Stimulated activated CD4-positive, alpha-beta T cell treated with anti-CD3 and anti-CD28 coated beads, Interleukin-4, amount 100 ng/mL, for 48 hours (primary cell): ENCODE measurements around the gene KCNJ16.

Experiments used
- DNase-seq, 2 donors: peaks; one replicate each; pipeline ENCODE4 v3.0.0-alpha.2; 2020; ENCODE audit warnings: low read depth in 2 of 2

The KCNJ16 gene

GRCh38 chr17:70070305-70071027 is 4.6 kb upstream of the KCNJ16 start:
- no peak for DNase-seq

GRCh38 chr17:70071127-70071526 is 3.9 kb upstream of the KCNJ16 start:
- DNase-seq = no peak

- DNase-seq = no peak
Observed at GRCh38 chr17:70071620-70072019, 3.4 kb upstream of the KCNJ16 start.

DNA sequence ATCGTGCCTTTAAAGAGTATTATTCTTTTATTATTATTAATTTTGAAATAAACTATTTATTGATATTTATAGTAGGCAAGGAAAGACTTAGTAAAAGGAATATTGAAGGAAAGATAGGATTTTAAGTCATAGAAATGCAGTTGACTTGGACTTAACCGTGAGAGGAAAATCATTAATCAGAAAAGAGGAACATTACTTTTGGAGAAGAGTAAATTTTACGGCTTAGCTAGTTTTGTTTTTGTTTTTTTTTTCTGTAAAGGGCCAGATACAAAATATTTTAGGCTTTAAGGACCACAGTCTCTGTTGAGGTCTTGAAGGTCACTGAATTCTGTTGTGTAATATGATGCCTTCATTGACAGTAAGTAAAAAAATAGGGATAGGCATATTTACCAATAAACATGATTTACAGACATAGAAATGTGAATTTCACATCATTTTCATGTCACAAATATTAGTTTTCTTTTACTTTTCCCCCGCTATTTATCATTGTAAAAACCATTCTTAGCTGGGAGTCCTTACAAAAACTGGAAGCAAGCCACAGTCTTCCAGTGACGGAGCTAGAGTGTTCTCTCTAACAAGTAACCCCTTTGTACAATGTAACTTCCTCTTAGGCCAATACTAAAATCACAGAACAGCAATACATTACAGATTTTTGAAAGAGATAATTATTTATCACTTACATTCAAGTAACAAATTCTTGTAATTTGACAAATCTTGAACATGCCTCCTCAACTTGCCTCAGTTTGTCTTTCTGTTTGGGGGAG is 2.3 kb upstream of the KCNJ16 start:
- DNase-seq = no peak

GRCh38 chr17:70073310-70073709 is 1.7 kb upstream of the KCNJ16 start:
- no peak for DNase-seq

DNA sequence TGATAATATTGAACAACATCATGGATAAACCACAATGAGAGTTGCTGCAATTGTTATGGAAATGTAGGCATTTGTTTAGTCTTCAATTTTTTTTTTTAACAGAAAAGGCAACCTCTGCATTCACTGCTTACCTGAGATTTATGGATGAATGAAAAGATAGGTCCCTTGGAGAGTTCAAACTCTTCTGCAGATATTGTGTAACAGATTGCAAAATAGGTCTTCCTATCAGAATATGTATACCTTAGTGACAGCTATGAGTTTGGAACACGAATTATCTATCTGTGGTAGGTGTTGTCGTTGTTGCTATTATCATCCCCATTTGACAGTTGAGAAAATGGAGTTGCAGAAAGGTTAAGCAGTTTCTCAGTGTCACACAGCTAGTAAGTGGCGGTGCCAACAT is 1.2 kb upstream of the KCNJ16 start:
- no peak for DNase-seq

DNA sequence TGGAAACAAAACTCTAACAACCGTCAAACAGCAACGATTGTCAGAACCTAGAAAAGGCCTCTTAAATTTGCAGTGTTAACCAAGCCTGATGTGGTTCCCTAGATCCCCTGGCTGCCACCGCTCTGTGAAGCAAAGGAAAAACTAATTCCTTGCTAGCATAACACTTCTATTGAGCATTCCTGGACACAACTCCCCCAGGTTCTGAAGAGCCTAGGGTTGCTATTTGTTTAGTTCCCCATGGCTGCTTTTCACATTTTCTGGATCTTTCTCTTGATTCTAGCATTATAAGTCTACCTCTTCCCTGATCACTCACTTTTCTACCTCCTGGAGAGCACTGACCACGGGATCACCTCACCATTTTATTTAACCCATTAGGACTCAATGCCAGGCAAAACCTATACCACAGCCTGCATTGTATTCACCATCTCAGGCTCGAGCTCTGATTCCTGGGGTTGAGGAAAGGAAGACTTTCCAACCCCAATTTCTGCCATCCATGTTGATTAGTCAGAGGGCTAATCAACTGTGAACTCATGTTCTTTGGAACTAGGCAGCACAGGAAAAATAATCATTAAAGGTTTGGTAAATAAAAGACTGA is 692 bp upstream of the KCNJ16 start:
- DNase-seq = no peak

DNA sequence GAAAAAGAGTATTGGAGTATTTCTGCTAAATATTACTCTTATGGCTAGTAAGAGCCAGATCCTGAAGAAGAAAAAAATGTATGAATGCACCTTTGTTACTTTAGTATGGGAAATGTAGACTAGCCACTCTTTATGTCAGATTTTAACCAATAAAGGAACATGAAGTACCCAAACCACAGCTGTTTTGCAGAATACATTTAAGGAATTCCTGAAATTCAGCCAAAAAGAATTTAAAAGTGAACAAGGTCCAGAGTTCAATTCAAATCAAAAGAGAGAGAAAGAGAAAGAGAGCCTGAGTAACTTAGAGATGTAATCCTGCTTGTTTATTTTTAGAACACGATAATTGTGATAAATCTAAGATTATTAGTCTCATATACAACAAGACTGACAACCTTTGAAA is 1.2 kb downstream of the KCNJ16 start:
- DNase-seq = no peak

DNA sequence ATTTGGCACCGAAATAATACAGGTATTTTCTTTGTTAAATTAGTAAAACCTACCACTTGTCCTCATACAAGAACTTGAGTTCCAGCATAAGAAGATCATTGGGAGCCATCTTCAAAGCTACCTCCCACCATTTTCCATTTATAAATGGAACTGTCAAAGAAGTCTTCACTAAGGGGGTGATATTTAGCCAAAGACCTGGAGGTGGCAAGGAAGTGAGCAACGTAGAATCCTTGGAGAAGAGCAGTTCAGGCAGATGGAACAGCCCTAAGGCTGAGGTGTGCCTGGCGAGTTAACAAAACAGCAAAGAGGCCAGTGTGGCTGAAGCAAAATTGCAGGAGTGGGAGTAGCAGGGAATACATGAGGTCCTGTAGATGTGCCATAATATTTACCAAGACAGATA is 1.8 kb downstream of the KCNJ16 start:
- DNase-seq = no peak

- DNase-seq = no peak
Observed at GRCh38 chr17:70078549-70078948, 3.5 kb downstream of the KCNJ16 start.

GRCh38 chr17:70078994-70079531 is 4.0 kb downstream of the KCNJ16 start:
- no peak for DNase-seq

DNA sequence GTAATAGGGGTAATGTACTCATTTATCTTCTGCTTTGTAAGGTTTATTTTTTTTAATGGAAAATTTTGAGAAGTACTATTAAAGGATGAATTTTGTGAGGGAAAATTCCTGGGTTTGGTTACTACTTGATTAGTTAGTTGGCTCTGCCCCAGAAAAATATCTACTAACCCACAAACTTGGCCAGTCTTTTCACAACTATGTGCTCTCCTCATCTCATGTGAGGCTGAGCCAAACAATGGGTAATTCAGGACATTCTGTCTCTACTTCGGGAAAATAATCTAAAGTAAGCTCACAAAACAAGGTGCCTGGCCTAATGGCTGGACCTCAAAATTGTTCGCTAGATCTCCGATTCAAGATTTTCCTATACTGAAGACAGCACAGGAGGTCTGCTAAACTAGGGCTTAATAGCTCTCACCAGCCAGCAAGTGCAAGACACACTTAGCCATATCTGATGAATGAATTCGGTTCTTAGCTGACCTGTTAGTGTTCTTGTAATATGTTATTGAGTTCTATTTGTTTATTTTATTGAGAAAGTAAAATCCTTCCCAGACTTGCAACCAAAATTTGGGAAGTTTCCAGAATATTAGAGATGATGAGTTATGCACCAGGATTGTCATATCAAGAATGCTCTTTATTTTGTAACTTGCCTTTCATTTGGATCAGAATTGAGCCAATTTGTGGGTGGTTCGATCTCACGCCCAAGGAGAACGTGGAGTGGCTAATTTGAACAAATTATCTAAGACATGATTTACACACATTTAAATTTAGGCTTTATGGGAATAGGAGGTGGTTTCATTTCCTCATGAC is 5.7 kb downstream of the KCNJ16 start:
- no peak for DNase-seq

- DNase-seq = no peak
Observed at GRCh38 chr17:70081885-70082284, 6.9 kb downstream of the KCNJ16 start.

- no peak for DNase-seq
Observed at GRCh38 chr17:70084476-70084875, 9.5 kb downstream of the KCNJ16 start.

DNA sequence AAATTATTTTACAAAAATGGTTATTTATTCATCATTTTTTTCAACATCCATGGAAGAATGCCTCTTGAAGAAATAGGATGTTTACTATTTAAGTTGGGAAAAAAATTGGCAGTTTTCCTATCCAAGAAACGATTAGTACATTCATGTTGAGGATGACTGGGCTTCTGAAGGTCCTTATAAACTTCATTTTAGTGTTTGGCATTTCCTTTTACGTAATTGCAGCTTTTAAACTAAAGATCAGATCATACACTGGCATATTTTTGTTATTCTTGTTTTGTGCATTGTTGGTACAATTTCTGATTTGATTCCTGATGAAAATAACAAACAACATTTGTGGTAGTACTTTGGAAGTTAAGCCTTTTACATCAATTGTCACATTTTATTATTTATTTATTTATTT is 11.5 kb downstream of the KCNJ16 start:
- DNase-seq = no peak

DNA sequence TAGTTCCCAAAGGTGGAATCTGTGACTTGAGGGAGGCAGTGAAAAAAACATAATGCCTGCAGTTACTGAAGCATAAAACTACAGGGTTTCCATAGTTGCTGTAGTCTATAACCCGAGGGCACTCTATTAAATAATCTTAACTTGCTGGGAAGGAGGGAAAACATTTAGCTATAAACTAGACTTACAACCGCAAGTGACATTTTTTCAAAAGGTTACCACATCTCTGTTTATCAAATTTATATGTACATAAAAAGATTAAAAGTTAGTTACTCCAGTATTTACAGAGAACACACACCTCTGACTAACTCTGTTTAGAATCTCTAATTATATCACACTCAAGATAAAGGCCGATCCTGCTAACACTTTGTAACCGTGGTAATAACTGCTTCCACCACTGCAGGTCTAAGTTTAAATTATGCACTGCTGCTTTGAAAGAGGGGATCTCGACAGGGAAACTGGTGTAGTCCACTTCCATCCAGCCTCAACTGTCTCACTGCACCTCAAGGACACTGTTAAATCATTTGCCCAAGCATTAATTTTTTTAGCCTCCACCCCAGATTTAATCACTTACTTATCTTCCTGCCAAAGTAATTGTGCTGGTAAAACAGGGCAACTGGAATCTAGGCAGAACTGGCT is 14.6 kb downstream of the KCNJ16 start:
- no peak for DNase-seq

GRCh38 chr17:70091005-70091568 is 16.1 kb downstream of the KCNJ16 start:
- no peak for DNase-seq

- DNase-seq = no peak
Observed at GRCh38 chr17:70091696-70092095, 16.7 kb downstream of the KCNJ16 start.

GRCh38 chr17:70093163-70093562 is 18.1 kb downstream of the KCNJ16 start:
- no peak for DNase-seq

DNA sequence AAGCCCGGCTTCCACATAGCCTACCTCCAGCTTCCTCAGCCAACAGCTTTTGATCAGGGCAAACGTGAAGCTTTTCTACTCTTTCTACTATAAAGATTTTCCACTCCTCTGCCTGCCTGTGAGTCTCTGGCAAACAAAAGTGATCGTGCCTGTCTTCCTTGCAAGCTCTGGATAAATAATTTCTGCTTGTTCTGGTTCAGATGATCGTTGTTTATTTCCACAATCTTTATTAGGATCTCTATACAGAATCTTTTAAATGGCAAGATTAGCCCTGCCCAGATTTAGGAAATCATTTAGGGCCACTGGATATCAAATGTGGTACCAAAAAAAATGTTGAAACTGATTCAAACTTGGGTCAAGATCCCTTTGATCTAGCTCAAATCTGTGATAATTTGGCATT is 20.4 kb downstream of the KCNJ16 start:
- DNase-seq = no peak

DNA sequence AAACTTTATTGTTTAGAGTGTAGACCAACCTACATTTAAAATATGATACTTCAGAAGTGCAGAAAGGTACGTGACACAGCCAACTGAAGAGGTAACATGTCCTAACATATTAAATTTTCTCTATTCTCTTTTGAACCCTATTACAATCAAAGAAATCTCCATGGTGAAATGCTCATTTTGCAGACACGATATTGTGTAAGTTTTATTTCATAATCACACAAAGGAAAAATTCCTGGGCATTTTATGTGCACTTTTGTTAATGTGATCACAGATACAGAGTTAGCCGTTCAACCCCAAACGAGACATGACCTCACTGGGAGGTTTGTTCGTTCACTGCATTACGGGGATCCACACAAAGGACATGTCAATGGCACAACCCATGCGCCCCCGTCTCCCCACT is 21.8 kb downstream of the KCNJ16 start:
- no peak for DNase-seq
